H1 (cell line): Measurements from ENCODE around the gene GSE1.

Experiments
- CTCF ChIP-seq, 3 experiments: IDR thresholded peaks; 1 replicate in 2 of 3; 2 replicates in 1 of 3; pipeline versions ENCODE4 v1.5.1 to v1.6.1; 2011; ENCODE audit warnings: low read length in 3 of 3, mild to moderate bottlenecking in 3 of 3, inconsistent platforms in 2 of 3, low read depth in 1 of 3, moderate library complexity in 1 of 3; ENCODE audit not compliant: insufficient read depth in 1 of 3; ENCODE audit errors: control extremely low read depth in 1 of 3
- POLR2A ChIP-seq, 2 experiments: IDR thresholded peaks; 1 replicate in 1 of 2; 2 replicates in 1 of 2; pipeline ENCODE4 v1.6.1; 2011; ENCODE audit warnings: low read depth in 2 of 2, low read length in 2 of 2, mild to moderate bottlenecking in 2 of 2; ENCODE audit errors: control extremely low read depth in 1 of 2

GRCh38 chr16:85604145-85604705 is 8.9 kb upstream of the GSE1 start:
- no peak for TF ChIP-seq POLR2A (IDR thresholded peaks at IDR 0.05; ENCODE audit: control extremely low read depth in 1 of 2, low read depth in 2 of 2, low read length in 2 of 2)
- TF ChIP-seq CTCF (IDR thresholded peaks at IDR 0.05; ENCODE audit: control extremely low read depth in 1 of 3, insufficient read depth in 1 of 3, low read depth in 1 of 3, low read length in 3 of 3) = no peak
